Adrenal gland (tissue), 12 donors: ENCODE measurements around the gene KDM4B. TPM values are rescaled to one million over a fixed set of nuclear protein-coding genes. Genes with fewer than 3 reads are reported as not detected.

Experiments used
- DNase-seq, 7 donors: peaks; one replicate each; pipeline ENCODE4 v3.0.0-alpha.2; 2019 to 2020
- H3K27ac ChIP-seq, 5 donors: fragments of 200-600 bp; sonication (generic) in 4 of 5; 1 replicate in 3 of 5; 2 replicates in 2 of 5; pipeline versions ENCODE4 v1.5.1 to v1.8.0; 2016 to 2020; ENCODE audit warnings: mild to moderate bottlenecking in 1 of 5
- H3K27me3 ChIP-seq: fragments of 200-600 bp; 2 replicates; pipeline ENCODE4 v1.8.0; 2021
- H3K36me3 ChIP-seq, 2 donors: fragments of 200-600 bp; replicated peaks in 1 of 2; 1 replicate in 1 of 2; 2 replicates in 1 of 2; pipeline versions ENCODE4 v1.5.1 to v1.8.0; 2018 to 2022
- H3K4me1 ChIP-seq, 2 donors: fragments of 200-600 bp; replicated peaks in 1 of 2; 1 replicate in 1 of 2; 2 replicates in 1 of 2; pipeline versions ENCODE4 v1.5.1 to v1.8.0; 2018 to 2021
- H3K4me3 ChIP-seq, 4 donors: fragments of 200-600 bp; sonication (generic) in 3 of 4; one replicate each; pipeline ENCODE4 v1.5.1; 2016 to 2018
- H3K9me3 ChIP-seq, 3 donors: fragments of 200-600 bp; sonication (generic) in 1 of 3; replicated peaks in 1 of 3; 1 replicate in 2 of 3; 2 replicates in 1 of 3; pipeline versions ENCODE4 v1.5.1 to v1.8.0; 2016 to 2021
- POLR2A ChIP-seq, 2 donors: fragments of 450-650 bp; IDR thresholded peaks; one replicate each; pipeline ENCODE4 v1.6.1; 2017; ENCODE audit warnings: antibody characterized with exemption in 2 of 2, mild to moderate bottlenecking in 2 of 2, moderate library complexity in 1 of 2
- WGBS, 4 donors: extraction: QIAGEN DNeasy Blood & Tissue Kit in 2 of 4; methylation state at CpG; one replicate each; pipeline versions ENCODE4 v1.1.5 to v1.1.7; 2013 to 2017; 5-methylcytosine and 5-hydroxymethylcytosine counted together
- intact Hi-C, 2 donors: fragments of 100-400 bp; cut with DNase I; formaldehyde crosslinking; loops; one replicate each; pipeline versions ENCODE4 v1.14.1 to v1.15.0; 2022 to 2023
- polyA plus RNA-seq, 3 donors: library from polyadenylated mRNA; stranded (reverse); fragments of 200-250 nt in 2 of 3; fragments of 350-450 nt in 1 of 3; fragmentation: Illumina TruSeq in 1 of 3; extraction: RNeasy Lipid Tissue Mini Kit (QIAGEN cat#74804) in 1 of 3; gene quantifications; one replicate each; pipeline ENCODE4 v1.2.3, GENCODE V29; 2013 to 2014
- total RNA-seq, 9 donors: library from RNA; depleted of rRNA in 4 of 9; stranded (reverse); fragments of >200 nt in 4 of 9; fragments of 120-200 nt in 1 of 9; fragmentation: NEBNext Ultra II Directional in 1 of 9; extraction: Animal tissue kit (Norgen Biotek cat#: 25700) in 1 of 9; gene quantifications; one replicate each; pipeline versions ENCODE4 v1.1.0 to v1.2.4, GENCODE V29; 2013 to 2023
- TF ChIP-seq, protein P1 (sequence below), 6 experiments: fragments of 450-650 bp in 4 of 6; fragments of 200-600 bp in 2 of 6; sonication (generic) in 1 of 6; IDR thresholded peaks; 1 replicate in 5 of 6; 2 replicates in 1 of 6; pipeline versions ENCODE4 v1.5.1 to v1.8.0; 2016 to 2021; ENCODE audit warnings: antibody characterized with exemption in 6 of 6, mild to moderate bottlenecking in 2 of 6, moderate library complexity in 1 of 6
- donor health status: healthy with polysubstance abuse.
- donor health status: Bipolar disorder and iron deficiency.
- donor health status: DM: yes; HTN: yes; CAD: no.
- donor health status: DM: no; HTN: no; CAD: no.
- donor health status: DM: no; HTN: no; CAD: no.
- donor health status: DM: yes; HTN: yes; CAD: no.

KDM4B gene
- total and polyA plus RNA-seq, 12 donors, result 9.8 to 65.1 (median 39.9) TPM

DNA sequence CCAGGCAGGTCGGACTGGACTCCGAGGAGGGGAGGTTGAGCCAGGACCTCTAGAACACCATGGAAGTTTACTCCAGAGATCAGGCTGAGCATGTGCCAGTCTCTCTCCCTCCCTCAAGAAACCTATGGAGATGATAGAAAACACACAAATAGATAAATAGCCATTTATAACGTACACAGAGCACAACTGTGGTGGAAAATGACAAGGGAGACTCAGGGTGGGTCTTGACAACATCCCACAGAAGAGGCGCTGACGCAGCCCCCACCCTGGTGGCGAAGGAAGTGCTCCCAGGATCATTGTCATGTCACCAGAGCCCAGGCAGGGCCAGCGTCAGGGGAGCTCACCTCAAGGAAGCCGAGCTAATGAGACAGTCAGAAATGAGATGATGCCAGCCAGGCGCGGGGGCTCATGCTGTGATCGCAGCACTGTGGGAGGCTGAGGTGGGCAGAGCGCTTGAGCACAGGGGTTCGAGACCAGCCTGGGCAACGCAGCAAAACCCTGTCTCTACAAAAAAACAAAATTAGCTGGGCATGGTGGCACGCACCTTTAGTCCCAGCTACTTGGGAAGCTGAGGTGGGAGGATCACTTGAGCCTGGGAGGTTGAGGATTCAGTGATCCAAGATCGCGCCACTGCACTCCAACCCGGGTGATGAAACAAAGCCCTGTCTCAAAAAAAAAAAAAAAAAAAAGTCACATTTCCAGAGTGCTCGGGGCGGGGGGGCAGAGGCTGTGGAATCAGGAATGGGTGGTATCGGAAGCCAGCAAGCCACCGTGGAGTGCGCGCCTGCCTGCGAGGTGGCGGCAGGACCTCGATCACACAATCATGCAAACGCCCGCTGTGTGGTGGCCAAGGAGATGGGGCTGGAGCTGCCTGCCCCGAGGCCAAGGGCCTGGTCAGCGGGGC lies 178.4 kb downstream of the KDM4B start:
- no peaks in the 10 kb centered on the region for H3K9me3 ChIP-seq
- intact Hi-C loops, result no loop called here
- no peak overlapping the region for H3K4me3 ChIP-seq
- peaks cover 0 to 65% of the 10 kb centered on the region in 2 donors for H3K36me3 ChIP-seq
- TF ChIP-seq, protein P1, sequence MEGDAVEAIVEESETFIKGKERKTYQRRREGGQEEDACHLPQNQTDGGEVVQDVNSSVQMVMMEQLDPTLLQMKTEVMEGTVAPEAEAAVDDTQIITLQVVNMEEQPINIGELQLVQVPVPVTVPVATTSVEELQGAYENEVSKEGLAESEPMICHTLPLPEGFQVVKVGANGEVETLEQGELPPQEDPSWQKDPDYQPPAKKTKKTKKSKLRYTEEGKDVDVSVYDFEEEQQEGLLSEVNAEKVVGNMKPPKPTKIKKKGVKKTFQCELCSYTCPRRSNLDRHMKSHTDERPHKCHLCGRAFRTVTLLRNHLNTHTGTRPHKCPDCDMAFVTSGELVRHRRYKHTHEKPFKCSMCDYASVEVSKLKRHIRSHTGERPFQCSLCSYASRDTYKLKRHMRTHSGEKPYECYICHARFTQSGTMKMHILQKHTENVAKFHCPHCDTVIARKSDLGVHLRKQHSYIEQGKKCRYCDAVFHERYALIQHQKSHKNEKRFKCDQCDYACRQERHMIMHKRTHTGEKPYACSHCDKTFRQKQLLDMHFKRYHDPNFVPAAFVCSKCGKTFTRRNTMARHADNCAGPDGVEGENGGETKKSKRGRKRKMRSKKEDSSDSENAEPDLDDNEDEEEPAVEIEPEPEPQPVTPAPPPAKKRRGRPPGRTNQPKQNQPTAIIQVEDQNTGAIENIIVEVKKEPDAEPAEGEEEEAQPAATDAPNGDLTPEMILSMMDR (IDR thresholded peaks at IDR 0.05), result no peak
- no peak for TF ChIP-seq POLR2A (IDR thresholded peaks at IDR 0.05)
- peak overlapping the region in 1 of 5 donors; percentile 22 for H3K27ac ChIP-seq
- 90 to 96% (median 95%) methylated on average over 19 to 31 of the region's 31 CpGs for WGBS, 4 donors
- H3K27me3 ChIP-seq, result no peaks in the 10 kb centered on the region
- DNase-seq, result peak in 2 of 7 donors; percentile 6 to 23
- H3K4me1 ChIP-seq, result no peaks in the 10 kb centered on the region

DNA sequence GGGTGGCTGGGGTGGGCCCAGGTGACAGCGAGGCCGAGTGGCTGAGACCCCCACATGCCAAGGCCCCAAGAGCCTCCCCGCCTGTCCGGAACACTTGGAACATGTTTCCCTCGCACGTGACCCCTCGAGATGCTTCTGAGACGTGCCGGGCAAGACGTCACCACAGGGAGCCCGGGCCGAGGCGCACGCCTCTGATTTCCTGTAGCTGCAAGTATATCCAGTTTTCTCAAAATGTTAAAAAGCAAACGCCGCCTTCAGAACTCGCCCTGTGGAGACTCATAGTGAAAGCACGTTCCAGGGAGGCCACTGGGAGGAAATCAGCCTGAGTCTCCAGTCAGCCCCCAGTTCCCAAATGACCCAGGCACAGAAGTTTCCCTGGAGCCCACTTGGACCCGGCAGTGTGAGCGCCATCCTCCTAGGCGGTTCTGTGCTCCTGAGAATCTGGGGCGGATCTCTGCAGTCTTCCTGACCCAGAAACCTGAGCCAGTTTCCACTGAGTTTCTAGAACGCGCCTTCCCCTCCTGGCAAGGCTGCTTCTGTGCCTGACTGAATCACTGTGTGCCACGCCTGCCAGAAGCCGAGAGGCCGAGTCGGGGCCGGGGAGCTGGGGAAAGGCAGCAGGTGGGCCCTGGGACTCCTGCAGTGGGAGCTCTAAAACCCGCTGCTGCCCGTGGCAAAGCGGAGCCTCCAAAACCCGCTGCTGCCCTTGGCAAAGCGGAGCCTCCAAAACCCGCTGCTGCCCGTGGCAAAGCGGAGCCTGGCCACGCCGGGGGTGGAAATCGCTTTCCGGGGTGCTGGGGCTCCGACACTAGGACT lies 179.3 kb downstream of the KDM4B start:
- H3K36me3 ChIP-seq, result peaks cover 0 to 60% of the 10 kb centered on the region in 2 donors
- no peaks in the 10 kb centered on the region for H3K9me3 ChIP-seq
- no peaks in the 10 kb centered on the region for H3K4me1 ChIP-seq
- H3K27me3 ChIP-seq, result no peaks in the 10 kb centered on the region
- intact Hi-C loops, result no loop called here
- no peak overlapping the region for H3K4me3 ChIP-seq
- TF ChIP-seq, protein P1 (IDR thresholded peaks at IDR 0.05), result no peak
- no peak for TF ChIP-seq POLR2A (IDR thresholded peaks at IDR 0.05)
- H3K27ac ChIP-seq, result peak overlapping the region in 1 of 5 donors; percentile 22
- peak in 3 of 7 donors; percentile 21 to 57 (median 47) for DNase-seq
- WGBS, 4 donors, result 89 to 94% (median 91%) methylated on average over 12 to 42 of the region's 42 CpGs

DNA sequence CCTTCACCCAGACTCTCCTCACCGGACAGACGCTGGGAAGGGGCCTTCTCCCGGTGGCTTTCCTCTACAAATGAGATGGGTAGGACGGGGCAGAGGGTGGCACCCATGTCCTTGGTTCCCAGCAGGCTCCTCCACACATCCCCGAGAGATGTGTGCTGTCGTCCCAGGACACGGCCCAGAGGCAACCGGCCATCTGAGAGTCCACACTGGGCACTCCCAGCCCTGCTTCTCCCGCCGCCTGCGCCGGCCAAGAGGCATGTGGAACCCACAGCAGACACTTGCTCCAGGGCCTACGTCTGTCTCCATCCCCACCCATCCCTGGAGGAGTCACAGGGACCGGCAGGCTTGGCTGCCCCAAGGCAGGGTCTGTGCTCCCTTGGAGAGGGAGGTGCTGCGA lies 179.9 kb downstream of the KDM4B start:
- 87 to 94% (median 92%) methylated on average over 2 to 15 of the region's 15 CpGs for WGBS, 4 donors
- Histone ChIP-seq H3K27ac (no peak overlapping the region), H3K9me3 (no peaks in the 10 kb centered on the region), H3K36me3 (peaks cover 0 to 60% of the 10 kb centered on the region in 2 donors), H3K4me1 (no peaks in the 10 kb centered on the region), H3K4me3 (no peak overlapping the region), H3K27me3 (no peaks in the 10 kb centered on the region)
- intact Hi-C loops, result no loop called here
- peak in 1 of 7 donors; percentile 6 for DNase-seq
- TF ChIP-seq, protein P1 (IDR thresholded peaks at IDR 0.05), result no peak
- no peak for TF ChIP-seq POLR2A (IDR thresholded peaks at IDR 0.05)

DNA sequence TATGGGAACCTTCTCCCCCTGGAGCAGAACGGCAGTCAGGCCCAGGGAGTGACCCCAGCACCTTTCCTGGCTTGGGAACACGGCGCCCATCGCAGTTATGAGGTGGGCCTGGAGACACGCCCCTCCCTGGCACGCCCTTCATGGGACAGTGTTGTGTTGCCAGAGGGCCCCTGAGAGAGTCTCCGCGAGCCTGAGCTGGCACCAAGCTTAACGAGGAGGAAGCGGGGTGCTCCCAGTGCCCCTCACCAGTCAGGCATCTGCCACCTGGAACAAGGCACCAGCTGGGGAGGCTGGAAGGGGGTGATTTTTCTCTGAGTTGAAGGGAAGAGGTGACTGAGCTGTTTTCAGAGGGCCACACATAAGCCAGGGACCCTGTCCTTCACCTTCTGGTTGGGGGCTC lies 180.6 kb downstream of the KDM4B start:
- peaks cover 0 to 53% of the 10 kb centered on the region in 2 donors for H3K36me3 ChIP-seq
- no peaks in the 10 kb centered on the region for H3K27me3 ChIP-seq
- WGBS, 4 donors, result 87 to 100% (median 93%) methylated on average over 5 to 10 of the region's 10 CpGs
- H3K4me1 ChIP-seq, result no peaks in the 10 kb centered on the region
- no peak overlapping the region for H3K4me3 ChIP-seq
- intact Hi-C loops, result no loop called here
- no peak for TF ChIP-seq POLR2A (IDR thresholded peaks at IDR 0.05)
- TF ChIP-seq, protein P1 (IDR thresholded peaks at IDR 0.05), result no peak
- H3K27ac ChIP-seq, result no peak overlapping the region
- peak in 1 of 7 donors; percentile 14 for DNase-seq
- no peaks in the 10 kb centered on the region for H3K9me3 ChIP-seq
